Neural cell (in vitro differentiated cells): Measurements from ENCODE around the gene ANO4. TPM values are rescaled to one million over a fixed set of nuclear protein-coding genes. Genes with fewer than 3 reads are reported as not detected.

ENCODE experiments used
- H2AFZ ChIP-seq: fragments of 200-600, 300-800 bp; sonication (generic), shearing (Covaris generic); 2 replicates; pipeline ENCODE4 v1.6.0; 2014; ENCODE audit warnings: low read depth, mild to moderate bottlenecking, antibody characterized with exemption, low read length, moderate library complexity
- H3F3A ChIP-seq: fragments of 200-600 bp; shearing (Covaris generic); 2 replicates; pipeline ENCODE4 v1.6.1; 2016; ENCODE audit warnings: mild to moderate bottlenecking, moderate library complexity, mixed read lengths, antibody characterized with exemption, low read length; ENCODE audit not compliant: insufficient read depth, poor library complexity, severe bottlenecking
- H3K27ac ChIP-seq: fragments of 200-600, 300-800 bp; sonication (generic), shearing (Covaris generic); 2 replicates; pipeline ENCODE4 v1.5.1; 2014; ENCODE audit warnings: mild to moderate bottlenecking, low read length, moderate library complexity
- H3K27me3 ChIP-seq: fragments of 300-800, 200-600 bp; sonication (generic), shearing (Covaris generic); 2 replicates; pipeline ENCODE4 v1.6.0; 2014; ENCODE audit warnings: mild to moderate bottlenecking, low read depth, low read length, moderate library complexity; ENCODE audit not compliant: insufficient read depth
- H3K36me3 ChIP-seq: fragments of 300-800, 200-600 bp; sonication (generic), shearing (Covaris generic); 2 replicates; pipeline ENCODE4 v1.5.1; 2014; ENCODE audit warnings: mild to moderate bottlenecking, antibody characterized with exemption, low read length, moderate library complexity; ENCODE audit not compliant: insufficient read depth
- H3K4me2 ChIP-seq: fragments of 300-800, 200-600 bp; sonication (generic), shearing (Covaris generic); 2 replicates; pipeline ENCODE4 v1.6.0; 2014; ENCODE audit warnings: mild to moderate bottlenecking, low read length
- H3K4me3 ChIP-seq: fragments of 300-800, 200-600 bp; sonication (generic), shearing (Covaris generic); 2 replicates; pipeline ENCODE4 v1.5.1; 2014; ENCODE audit warnings: mild to moderate bottlenecking, low read length, moderate library complexity
- H3K79me2 ChIP-seq: fragments of 200-600 bp; shearing (Covaris generic); replicated peaks from 2 replicates; pipeline ENCODE4 v1.6.0; 2014; ENCODE audit warnings: mild to moderate bottlenecking, low read length, moderate library complexity; ENCODE audit not compliant: insufficient read depth
- H3K9ac ChIP-seq: fragments of 300-800, 200-600 bp; sonication (generic), shearing (Covaris generic); 2 replicates; pipeline ENCODE4 v1.6.1; 2016; ENCODE audit warnings: mild to moderate bottlenecking, low read length, mixed read lengths
- H3K9me2 ChIP-seq: fragments of 200-600 bp; shearing (Covaris generic); 2 replicates; pipeline ENCODE4 v1.6.1; 2016; ENCODE audit warnings: mild to moderate bottlenecking, low read length, mixed read lengths; ENCODE audit not compliant: insufficient read depth
- H3K9me3 ChIP-seq: fragments of 200-600, 300-800 bp; sonication (generic), shearing (Covaris generic); 2 replicates; pipeline ENCODE4 v1.6.1; 2016; ENCODE audit warnings: mild to moderate bottlenecking, mixed run types, low read length, moderate library complexity, mixed read lengths
- H4K20me1 ChIP-seq: fragments of 200-600 bp; shearing (Covaris generic); 2 replicates; pipeline ENCODE4 v1.6.1; 2016; ENCODE audit warnings: mild to moderate bottlenecking, mixed run types; ENCODE audit not compliant: insufficient read depth
- CTCF ChIP-seq: fragments of 450-650 bp; IDR thresholded peaks from 2 replicates; pipeline ENCODE4 v1.5.1; 2014; ENCODE audit warnings: antibody characterized with exemption, mild to moderate bottlenecking, moderate library complexity; ENCODE audit not compliant: poor library complexity, severe bottlenecking
- EP300 ChIP-seq: fragments of 450-650 bp; conservative IDR thresholded peaks from 2 replicates; pipeline ENCODE4 v1.6.1; 2014; ENCODE audit warnings: antibody characterized with exemption, mild to moderate bottlenecking, moderate library complexity; ENCODE audit not compliant: poor library complexity, severe bottlenecking
- EZH2 ChIP-seq: fragments of 200-600, 300-800 bp; shearing (Covaris generic), sonication (generic); IDR thresholded peaks from 2 replicates; pipeline ENCODE4 v1.6.1; 2014; ENCODE audit warnings: antibody characterized with exemption, low read length, borderline replicate concordance, mild to moderate bottlenecking; ENCODE audit not compliant: insufficient read depth, poor library complexity, severe bottlenecking
- MXI1 ChIP-seq: fragments of 450-650 bp; conservative IDR thresholded peaks from 2 replicates; pipeline ENCODE4 v1.6.1; 2014; ENCODE audit warnings: antibody characterized with exemption, mild to moderate bottlenecking; ENCODE audit not compliant: poor library complexity, severe bottlenecking
- POLR2AphosphoS5 ChIP-seq: IDR thresholded peaks from 2 replicates; pipeline ENCODE4 v1.6.1; 2012
- RAD21 ChIP-seq: fragments of 450-650 bp; conservative IDR thresholded peaks from 2 replicates; pipeline ENCODE4 v1.6.1; 2014; ENCODE audit warnings: antibody characterized with exemption, mild to moderate bottlenecking, moderate library complexity
- SMC3 ChIP-seq: fragments of 450-650 bp; conservative IDR thresholded peaks from 2 replicates; pipeline ENCODE4 v1.6.1; 2014; ENCODE audit warnings: antibody characterized with exemption, mild to moderate bottlenecking, moderate library complexity; ENCODE audit not compliant: poor library complexity
- TAF1 ChIP-seq: IDR thresholded peaks from 2 replicates; pipeline ENCODE4 v1.6.1; 2012; ENCODE audit warnings: low read depth
- polyA plus RNA-seq: library from polyadenylated mRNA; depleted of rRNA; stranded (reverse); fragments of >200 nt; gene quantifications from 2 replicates; pipeline ENCODE4 v1.2.3, GENCODE V29; 2014
- TF ChIP-seq, protein P1 (sequence below): IDR thresholded peaks from 2 replicates; pipeline ENCODE4 v1.6.1; 2012; ENCODE audit warnings: borderline replicate concordance

Gene ANO4
- polyA plus RNA-seq, 1 donor from 2014 or later, result 11.1 TPM

- no peak for TF ChIP-seq RAD21
- no peak for TF ChIP-seq EZH2
- TF ChIP-seq MXI1, result no peak
- TF ChIP-seq SMC3, result no peak
- TF ChIP-seq POLR2AphosphoS5, result no peak
- no peak for TF ChIP-seq EP300
- TF ChIP-seq, protein P1, sequence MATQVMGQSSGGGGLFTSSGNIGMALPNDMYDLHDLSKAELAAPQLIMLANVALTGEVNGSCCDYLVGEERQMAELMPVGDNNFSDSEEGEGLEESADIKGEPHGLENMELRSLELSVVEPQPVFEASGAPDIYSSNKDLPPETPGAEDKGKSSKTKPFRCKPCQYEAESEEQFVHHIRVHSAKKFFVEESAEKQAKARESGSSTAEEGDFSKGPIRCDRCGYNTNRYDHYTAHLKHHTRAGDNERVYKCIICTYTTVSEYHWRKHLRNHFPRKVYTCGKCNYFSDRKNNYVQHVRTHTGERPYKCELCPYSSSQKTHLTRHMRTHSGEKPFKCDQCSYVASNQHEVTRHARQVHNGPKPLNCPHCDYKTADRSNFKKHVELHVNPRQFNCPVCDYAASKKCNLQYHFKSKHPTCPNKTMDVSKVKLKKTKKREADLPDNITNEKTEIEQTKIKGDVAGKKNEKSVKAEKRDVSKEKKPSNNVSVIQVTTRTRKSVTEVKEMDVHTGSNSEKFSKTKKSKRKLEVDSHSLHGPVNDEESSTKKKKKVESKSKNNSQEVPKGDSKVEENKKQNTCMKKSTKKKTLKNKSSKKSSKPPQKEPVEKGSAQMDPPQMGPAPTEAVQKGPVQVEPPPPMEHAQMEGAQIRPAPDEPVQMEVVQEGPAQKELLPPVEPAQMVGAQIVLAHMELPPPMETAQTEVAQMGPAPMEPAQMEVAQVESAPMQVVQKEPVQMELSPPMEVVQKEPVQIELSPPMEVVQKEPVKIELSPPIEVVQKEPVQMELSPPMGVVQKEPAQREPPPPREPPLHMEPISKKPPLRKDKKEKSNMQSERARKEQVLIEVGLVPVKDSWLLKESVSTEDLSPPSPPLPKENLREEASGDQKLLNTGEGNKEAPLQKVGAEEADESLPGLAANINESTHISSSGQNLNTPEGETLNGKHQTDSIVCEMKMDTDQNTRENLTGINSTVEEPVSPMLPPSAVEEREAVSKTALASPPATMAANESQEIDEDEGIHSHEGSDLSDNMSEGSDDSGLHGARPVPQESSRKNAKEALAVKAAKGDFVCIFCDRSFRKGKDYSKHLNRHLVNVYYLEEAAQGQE, result no peak
- no peak for TF ChIP-seq CTCF
- TF ChIP-seq TAF1, result no peak
- Histone ChIP-seq H4K20me1 (no peaks in the 10 kb centered on the region), H3K79me2 (no peaks in the 10 kb centered on the region)
Measured at GRCh38 chr12:100830003-100830795, 35.6 kb downstream of the ANO4 start.

DNA sequence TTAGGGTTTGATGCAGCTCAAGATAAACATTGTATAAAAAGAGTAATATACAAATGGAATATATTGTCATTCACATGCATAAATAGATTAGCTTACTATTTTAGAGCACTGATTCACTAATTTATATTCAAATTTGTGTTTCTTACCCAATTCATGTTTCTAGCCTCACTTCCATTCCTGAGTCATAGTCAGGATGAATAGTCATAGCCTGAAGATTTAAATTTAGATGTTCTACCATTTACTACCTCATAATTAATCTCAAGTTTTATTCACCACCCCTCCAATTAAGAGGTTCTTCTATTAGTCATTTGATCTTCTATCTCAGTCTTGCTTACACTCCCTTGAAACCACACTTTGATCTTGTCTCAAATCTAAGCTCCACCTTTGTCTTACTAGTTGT is 38.7 kb downstream of the ANO4 start:
- Histone ChIP-seq H2AFZ (no peak overlapping the region), H3K9me2 (no peaks in the 10 kb centered on the region), H3F3A (no peaks in the 10 kb centered on the region), H3K27me3 (no peaks in the 10 kb centered on the region), H3K4me2 (no peak overlapping the region), H3K9ac (no peak overlapping the region), H3K4me3 (no peak overlapping the region), H3K36me3 (no peaks in the 10 kb centered on the region), H3K9me3 (no peaks in the 10 kb centered on the region), H3K79me2 (no peaks in the 10 kb centered on the region), H3K27ac (no peak overlapping the region), H4K20me1 (no peaks in the 10 kb centered on the region)
- TF ChIP-seq SMC3 (no peak), MXI1 (no peak), EZH2 (no peak), TAF1 (no peak), RAD21 (no peak), POLR2AphosphoS5 (no peak), EP300 (no peak)
- TF ChIP-seq, protein P1, result no peak

More at GRCh38 chr12:100830003-100830795, 35.6 kb downstream of the ANO4 start:
- Histone ChIP-seq H2AFZ (no peak overlapping the region), H3K36me3 (no peaks in the 10 kb centered on the region), H3K4me3 (no peak overlapping the region), H3K9me3 (no peaks in the 10 kb centered on the region), H3K9me2 (no peaks in the 10 kb centered on the region), H3F3A (no peaks in the 10 kb centered on the region), H3K9ac (no peak overlapping the region), H3K4me2 (no peak overlapping the region), H3K27me3 (no peaks in the 10 kb centered on the region), H3K27ac (no peak overlapping the region)
